Eye (tissue), 1 donor: ENCODE results near the gene IFNW1.

Source experiments
- DNase-seq: peaks from one replicate; pipeline ENCODE4 v3.0.0-alpha.2; 2015

The IFNW1 gene

GRCh38 chr9:21104787-21105186 lies 36.8 kb downstream of the IFNW1 start:
- no peak for DNase-seq

- no peak for DNase-seq
These were observed 39.3 kb downstream of the IFNW1 start for GRCh38 chr9:21102305-21102704.

- DNase-seq = no peak
These were observed 43.8 kb downstream of the IFNW1 start for GRCh38 chr9:21097817-21098216.

GRCh38 chr9:21096901-21097255 lies 44.8 kb downstream of the IFNW1 start:
- DNase-seq = no peak

- DNase-seq = no peak
These were observed 45.3 kb downstream of the IFNW1 start for GRCh38 chr9:21096172-21096900.

- DNase-seq = no peak
These were observed 46.1 kb downstream of the IFNW1 start for GRCh38 chr9:21095561-21095960.
